Right lobe of liver (tissue), 4 donors: ENCODE measurements around the gene MACROD1.

Experiments
- POLR2A ChIP-seq: fragments of 450-650 bp; IDR thresholded peaks from one replicate; pipeline ENCODE4 v1.6.1; 2017; ENCODE audit warnings: antibody characterized with exemption, mild to moderate bottlenecking
- TF ChIP-seq, protein P1 (sequence below), 4 donors: fragments of 200-600 bp in 3 of 4; fragments of 450-650 bp in 1 of 4; IDR thresholded peaks; one replicate each; pipeline versions ENCODE4 v1.5.1 to v1.8.0; 2016 to 2022; ENCODE audit warnings: antibody characterized with exemption in 4 of 4, mild to moderate bottlenecking in 2 of 4
- donor health status: DM: no; HTN: no; CAD: no.
- donor health status: DM: no; HTN: no; CAD: no.
- donor health status: DM: no; HTN: yes; CAD: no.

- TF ChIP-seq, protein P1, sequence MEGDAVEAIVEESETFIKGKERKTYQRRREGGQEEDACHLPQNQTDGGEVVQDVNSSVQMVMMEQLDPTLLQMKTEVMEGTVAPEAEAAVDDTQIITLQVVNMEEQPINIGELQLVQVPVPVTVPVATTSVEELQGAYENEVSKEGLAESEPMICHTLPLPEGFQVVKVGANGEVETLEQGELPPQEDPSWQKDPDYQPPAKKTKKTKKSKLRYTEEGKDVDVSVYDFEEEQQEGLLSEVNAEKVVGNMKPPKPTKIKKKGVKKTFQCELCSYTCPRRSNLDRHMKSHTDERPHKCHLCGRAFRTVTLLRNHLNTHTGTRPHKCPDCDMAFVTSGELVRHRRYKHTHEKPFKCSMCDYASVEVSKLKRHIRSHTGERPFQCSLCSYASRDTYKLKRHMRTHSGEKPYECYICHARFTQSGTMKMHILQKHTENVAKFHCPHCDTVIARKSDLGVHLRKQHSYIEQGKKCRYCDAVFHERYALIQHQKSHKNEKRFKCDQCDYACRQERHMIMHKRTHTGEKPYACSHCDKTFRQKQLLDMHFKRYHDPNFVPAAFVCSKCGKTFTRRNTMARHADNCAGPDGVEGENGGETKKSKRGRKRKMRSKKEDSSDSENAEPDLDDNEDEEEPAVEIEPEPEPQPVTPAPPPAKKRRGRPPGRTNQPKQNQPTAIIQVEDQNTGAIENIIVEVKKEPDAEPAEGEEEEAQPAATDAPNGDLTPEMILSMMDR (IDR thresholded peaks at IDR 0.05) = no peak
- no peak for TF ChIP-seq POLR2A
Observed at GRCh38 chr11:64056861-64057260, 109.1 kb downstream of the MACROD1 start.
